CD4-positive, alpha-beta T cell treated with Interleukin-15 for 4 hours (primary cell): Measurements from ENCODE around the gene MDH1B.
A peak's percentile ranks its signal among the peaks of the same experiment; 100 is the strongest.

Experiments
- DNase-seq: peaks from one replicate; pipeline ENCODE4 v3.0.0-alpha.2; 2020; ENCODE audit warnings: low spot score

MDH1B gene

GRCh38 chr2:206693399-206694137 lies 71.6 kb downstream of the MDH1B start:
- peak; percentile 58 for DNase-seq

GRCh38 chr2:206692971-206693370 lies 72.2 kb downstream of the MDH1B start:
- no peak for DNase-seq

- no peak for DNase-seq
Observed at GRCh38 chr2:206688990-206689389, 76.1 kb downstream of the MDH1B start.

GRCh38 chr2:206688453-206688852 lies 76.7 kb downstream of the MDH1B start:
- DNase-seq = no peak
